GM23248 (cell line): ENCODE measurements around the gene DYRK1A.

Experiments used
- EZH2 ChIP-seq: fragments of 200-600 bp; sonication (generic); IDR thresholded peaks from 2 replicates; pipeline ENCODE4 v1.6.1; 2018; ENCODE audit warnings: antibody characterized with exemption, mild to moderate bottlenecking; ENCODE audit not compliant: insufficient read depth, poor library complexity, severe bottlenecking
- EZH2phosphoT487 ChIP-seq: fragments of 200-600 bp; sonication (generic); IDR thresholded peaks from 2 replicates; pipeline ENCODE4 v1.6.1; 2018; ENCODE audit warnings: antibody characterized with exemption, moderate library complexity, mild to moderate bottlenecking, low read depth; ENCODE audit not compliant: insufficient read depth

DNA sequence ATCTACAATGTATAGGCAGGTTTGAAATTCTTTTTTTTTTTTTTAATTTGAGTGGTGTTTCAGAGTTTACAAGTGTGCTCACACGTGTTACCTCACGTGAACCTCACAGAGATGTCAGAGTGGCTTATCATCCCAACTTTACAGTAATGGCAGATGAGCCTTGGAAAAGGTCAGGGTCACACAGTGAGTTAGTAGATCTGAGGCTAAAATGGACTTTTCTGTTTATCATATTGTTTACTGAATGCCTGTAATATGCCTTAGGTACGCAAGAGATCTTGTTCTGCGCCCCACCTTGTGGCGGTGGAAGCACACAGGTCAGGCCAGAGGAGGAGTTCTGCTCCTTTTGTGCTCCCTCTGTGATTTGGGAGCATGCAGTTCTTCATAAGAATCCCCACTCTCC, 80.0 kb downstream of the DYRK1A start:
- TF ChIP-seq EZH2phosphoT487, result no peak
- TF ChIP-seq EZH2, result no peak
